HG03135 (cell line): Measurements from ENCODE around the gene CRY2.

Experiments
- ATAC-seq: cut with Tn5 transposase; IDR thresholded peaks from one replicate; pipeline ENCODE4 v1.9.1; 2021; ENCODE audit warnings: mild to moderate bottlenecking, moderate library complexity; ENCODE audit not compliant: unreplicated experiment

Gene CRY2

GRCh38 chr11:45847911-45848316 lies 639 bp downstream of the CRY2 start:
- peak; percentile 21 for ATAC-seq

GRCh38 chr11:45848654-45849081 lies 1.4 kb downstream of the CRY2 start:
- no peak for ATAC-seq

GRCh38 chr11:45850446-45850845 lies 3.2 kb downstream of the CRY2 start:
- ATAC-seq = no peak

- no peak for ATAC-seq
Observed at GRCh38 chr11:45851228-45851627, 4.0 kb downstream of the CRY2 start.

GRCh38 chr11:45852018-45852711 lies 4.9 kb downstream of the CRY2 start:
- no peak for ATAC-seq

GRCh38 chr11:45852712-45853101 lies 5.4 kb downstream of the CRY2 start:
- no peak for ATAC-seq

- no peak for ATAC-seq
Observed at GRCh38 chr11:45853332-45854219, 6.3 kb downstream of the CRY2 start.

- ATAC-seq = no peak
Observed at GRCh38 chr11:45855308-45855707, 8.0 kb downstream of the CRY2 start.

GRCh38 chr11:45856044-45856468 lies 8.8 kb downstream of the CRY2 start:
- ATAC-seq = no peak

GRCh38 chr11:45857961-45858474 lies 10.7 kb downstream of the CRY2 start:
- no peak for ATAC-seq

GRCh38 chr11:45858751-45859398 lies 11.6 kb downstream of the CRY2 start:
- no peak for ATAC-seq

- ATAC-seq = no peak
Observed at GRCh38 chr11:45859661-45860140, 12.4 kb downstream of the CRY2 start.

GRCh38 chr11:45860348-45860747 lies 13.1 kb downstream of the CRY2 start:
- ATAC-seq = no peak

GRCh38 chr11:45860764-45861510 lies 13.7 kb downstream of the CRY2 start:
- no peak for ATAC-seq

GRCh38 chr11:45864041-45864440 lies 16.8 kb downstream of the CRY2 start:
- no peak for ATAC-seq

GRCh38 chr11:45869551-45869950 lies 22.3 kb downstream of the CRY2 start:
- no peak for ATAC-seq

GRCh38 chr11:45870706-45871105 lies 23.4 kb downstream of the CRY2 start:
- no peak for ATAC-seq

- ATAC-seq = no peak
Observed at GRCh38 chr11:45871638-45872037, 24.4 kb downstream of the CRY2 start.

GRCh38 chr11:45872651-45873356 lies 25.5 kb downstream of the CRY2 start:
- ATAC-seq = no peak

GRCh38 chr11:45876401-45876800 lies 29.1 kb downstream of the CRY2 start:
- ATAC-seq = no peak
